NCI-H526 treated with DMSO at 0.1 percent for 48 hours (cell line): ENCODE results near the gene B3GAT2.

Experiments
- DNase-seq: peaks from one replicate; lab custom pipeline; 2025; lab: John Stamatoyannopoulos, UW

The B3GAT2 gene

GRCh38 chr6:70900047-70900446 lies 56.8 kb downstream of the B3GAT2 start:
- no peak for DNase-seq

DNA sequence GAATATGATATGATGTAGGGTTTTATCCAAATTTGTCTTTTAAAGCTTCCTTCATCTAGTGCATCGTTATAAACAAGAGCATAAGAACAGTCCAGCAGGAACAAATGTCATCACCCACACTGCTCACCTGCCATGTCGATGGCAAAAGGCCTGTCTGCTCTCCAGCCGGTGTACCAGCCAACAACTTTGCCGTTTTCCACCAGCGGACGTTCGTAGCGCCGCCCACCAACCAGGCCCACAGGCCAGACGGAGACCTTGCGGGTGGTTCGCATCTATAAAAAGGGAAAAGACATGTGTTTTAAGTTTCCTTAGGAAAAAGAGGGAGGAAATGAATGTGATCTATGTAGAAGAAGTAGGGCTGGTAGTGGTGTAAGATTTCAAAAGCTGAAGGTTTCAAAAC lies 62.9 kb downstream of the B3GAT2 start:
- DNase-seq, result no peak

DNA sequence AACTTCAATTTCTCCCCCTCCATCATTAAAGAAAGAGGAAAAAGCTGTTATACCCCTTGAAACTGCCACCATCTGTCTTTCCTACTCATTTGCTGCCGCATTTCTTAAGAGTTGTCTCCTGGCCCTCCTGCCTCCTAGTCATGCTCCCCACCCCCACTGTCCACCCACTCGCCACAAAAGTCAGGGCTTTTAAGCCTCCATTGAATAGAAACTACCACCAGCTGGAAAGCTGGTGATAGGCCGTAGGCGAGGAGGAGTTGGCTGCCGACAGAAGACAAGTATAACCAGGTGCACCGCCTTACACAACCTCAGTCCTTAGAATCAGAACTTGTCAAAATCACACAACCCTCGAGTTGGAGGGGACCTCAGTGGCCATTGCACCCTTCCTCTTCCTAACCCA lies 67.6 kb downstream of the B3GAT2 start:
- DNase-seq, result no peak

DNA sequence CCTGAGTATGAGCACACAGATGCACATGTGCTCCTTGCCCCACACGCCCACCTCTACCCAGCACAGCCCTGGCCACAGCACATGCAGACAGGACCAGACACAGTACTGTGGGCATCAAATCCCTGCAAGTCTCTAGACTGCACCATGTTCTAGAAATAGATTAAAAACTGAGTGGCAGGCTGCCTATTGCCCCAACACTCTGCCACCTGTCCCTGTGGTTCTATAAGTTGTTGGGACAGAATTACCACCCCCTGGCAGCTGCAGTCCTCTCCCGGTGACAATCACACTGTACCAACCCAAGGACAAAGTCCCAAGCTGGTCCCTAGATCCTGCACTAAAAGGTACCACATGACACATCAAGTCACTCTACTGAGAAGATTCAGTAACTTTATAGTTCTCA lies 70.2 kb downstream of the B3GAT2 start:
- DNase-seq, result no peak

DNA sequence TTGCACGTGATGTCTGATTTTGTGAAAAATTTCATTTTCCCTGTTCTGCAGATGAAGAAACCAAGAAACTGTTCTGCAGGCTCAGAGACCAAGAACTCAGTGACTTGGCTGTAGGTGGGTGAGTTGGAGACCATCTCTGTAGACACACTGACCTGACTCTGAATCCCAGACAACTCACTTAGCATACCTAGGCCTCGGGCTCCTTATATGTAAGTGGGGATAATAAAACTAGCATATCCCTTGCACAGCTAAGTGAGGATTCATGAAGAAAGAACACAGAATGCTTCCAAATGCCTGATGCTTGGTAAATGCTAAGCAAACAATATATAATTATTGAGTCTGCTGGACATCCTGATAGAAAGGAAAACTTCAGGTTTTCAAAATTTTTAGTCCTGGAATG lies 70.8 kb downstream of the B3GAT2 start:
- DNase-seq, result no peak

DNA sequence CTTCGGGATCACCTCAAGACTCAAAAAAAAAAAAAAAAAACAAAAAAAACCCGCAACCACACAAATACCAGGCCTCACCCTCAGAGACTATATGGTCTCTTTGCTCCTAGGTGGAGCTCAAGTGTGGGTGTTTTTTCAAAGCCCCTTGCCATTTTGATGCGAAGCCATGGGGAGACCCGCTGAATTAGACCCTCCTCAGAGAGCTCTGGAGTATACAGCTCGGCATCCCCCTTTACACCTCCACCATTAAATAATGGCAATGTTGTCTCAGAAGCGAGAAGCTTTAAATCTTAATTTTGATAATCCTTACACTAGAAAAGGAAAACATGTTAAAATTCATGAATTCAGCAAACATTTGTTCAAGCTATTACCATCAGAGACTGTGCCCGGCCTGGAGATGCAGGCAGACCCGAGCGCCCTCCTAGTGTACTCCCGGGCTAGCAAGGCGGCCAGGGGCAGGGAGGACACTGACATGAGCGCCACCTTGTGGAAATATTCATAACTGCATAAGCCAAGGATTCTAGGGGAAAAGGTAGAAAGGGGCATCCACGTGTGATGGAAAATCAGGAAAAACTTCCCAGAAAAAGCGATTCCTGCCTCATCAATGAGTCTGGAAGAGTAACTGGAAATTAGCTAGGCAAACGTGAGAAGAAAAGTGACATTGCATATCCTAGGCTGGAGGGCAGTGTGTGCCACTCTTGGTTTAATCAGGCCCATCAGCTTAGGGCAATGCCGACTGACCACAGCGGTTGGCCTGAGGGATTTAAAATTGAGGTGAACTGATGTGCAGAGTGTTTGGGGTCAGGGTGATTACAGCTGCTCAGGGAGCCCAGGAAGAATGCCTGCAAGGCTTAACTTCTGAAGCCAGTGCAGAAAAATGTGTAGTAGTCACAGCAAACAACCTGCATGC lies 72.5 kb downstream of the B3GAT2 start:
- DNase-seq, result peak; percentile 23

GRCh38 chr6:70879496-70879895 lies 77.4 kb downstream of the B3GAT2 start:
- no peak for DNase-seq

- DNase-seq, result no peak
These were observed 82.5 kb downstream of the B3GAT2 start for GRCh38 chr6:70874181-70874913.

GRCh38 chr6:70872469-70872868 lies 84.4 kb downstream of the B3GAT2 start:
- no peak for DNase-seq

DNA sequence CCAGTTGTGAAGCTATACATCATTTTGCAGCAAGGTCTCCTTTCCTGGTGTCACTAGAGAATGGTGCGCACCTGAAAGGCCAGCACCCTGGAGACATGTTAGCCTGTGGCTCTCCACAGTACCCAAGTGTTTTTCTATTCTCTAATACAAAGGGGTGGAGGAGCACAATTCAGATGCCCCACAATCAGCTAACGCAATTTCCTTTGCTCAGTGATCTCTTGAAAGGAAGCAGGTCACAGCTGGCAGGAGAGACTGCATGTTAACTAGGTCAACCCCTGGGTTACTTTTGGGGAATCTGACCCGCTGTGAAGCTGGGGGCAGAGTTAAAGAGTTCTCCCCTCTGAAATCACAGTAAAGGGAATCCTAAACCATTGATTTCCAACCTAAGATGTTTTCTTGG lies 92.5 kb downstream of the B3GAT2 start:
- DNase-seq, result no peak

GRCh38 chr6:70863343-70863742 lies 93.5 kb downstream of the B3GAT2 start:
- DNase-seq, result no peak

DNA sequence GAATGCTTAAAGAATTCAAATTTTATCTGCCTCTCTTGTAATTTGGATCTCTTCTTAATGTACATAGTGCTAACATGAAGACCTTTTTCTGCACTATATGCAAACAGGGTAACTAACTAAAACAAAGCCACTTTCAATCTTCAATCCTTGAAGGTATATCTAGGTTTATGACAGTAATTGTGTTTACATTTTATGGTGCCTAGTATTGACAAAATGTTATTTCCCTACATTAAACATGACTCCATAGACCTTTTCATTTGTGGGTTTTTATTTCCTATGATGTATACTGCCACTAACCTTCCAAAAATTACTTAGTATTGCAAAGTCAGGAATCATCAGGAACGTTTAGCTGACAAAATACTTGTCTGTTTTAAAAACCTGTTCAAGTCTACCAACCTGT lies 95.9 kb downstream of the B3GAT2 start:
- peak; percentile 12 for DNase-seq

- DNase-seq, result no peak
These were observed 96.8 kb downstream of the B3GAT2 start for GRCh38 chr6:70860045-70860444.

GRCh38 chr6:70857387-70858077 lies 99.3 kb downstream of the B3GAT2 start:
- DNase-seq, result no peak

DNA sequence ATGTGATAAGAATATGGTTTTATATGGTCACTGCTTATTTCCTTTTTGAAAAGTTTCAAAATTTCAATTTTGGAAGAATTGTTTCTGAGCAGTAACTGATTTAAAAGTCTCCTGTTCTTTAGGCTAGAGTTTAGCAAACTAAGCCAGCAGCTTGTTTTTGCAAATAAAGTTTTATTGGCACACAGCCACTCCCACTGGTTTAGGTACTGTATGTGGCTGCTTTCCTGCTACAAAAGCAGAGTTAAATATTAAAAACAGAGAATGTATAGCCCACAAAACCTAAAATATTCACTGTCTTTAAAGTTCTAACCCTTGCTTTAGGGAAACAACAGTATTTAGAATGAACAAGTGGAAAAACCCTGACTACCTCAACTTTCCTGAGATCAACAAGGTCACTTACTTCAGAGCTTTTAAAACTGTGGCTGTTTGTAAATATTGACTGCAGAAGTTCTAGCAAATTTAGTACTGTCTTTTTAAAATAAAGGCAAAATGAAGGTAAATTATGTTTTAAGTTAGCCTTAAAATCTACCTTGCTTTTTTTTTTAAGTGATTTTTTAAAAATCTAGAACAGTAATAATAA lies 104.1 kb downstream of the B3GAT2 start:
- DNase-seq, result no peak

DNA sequence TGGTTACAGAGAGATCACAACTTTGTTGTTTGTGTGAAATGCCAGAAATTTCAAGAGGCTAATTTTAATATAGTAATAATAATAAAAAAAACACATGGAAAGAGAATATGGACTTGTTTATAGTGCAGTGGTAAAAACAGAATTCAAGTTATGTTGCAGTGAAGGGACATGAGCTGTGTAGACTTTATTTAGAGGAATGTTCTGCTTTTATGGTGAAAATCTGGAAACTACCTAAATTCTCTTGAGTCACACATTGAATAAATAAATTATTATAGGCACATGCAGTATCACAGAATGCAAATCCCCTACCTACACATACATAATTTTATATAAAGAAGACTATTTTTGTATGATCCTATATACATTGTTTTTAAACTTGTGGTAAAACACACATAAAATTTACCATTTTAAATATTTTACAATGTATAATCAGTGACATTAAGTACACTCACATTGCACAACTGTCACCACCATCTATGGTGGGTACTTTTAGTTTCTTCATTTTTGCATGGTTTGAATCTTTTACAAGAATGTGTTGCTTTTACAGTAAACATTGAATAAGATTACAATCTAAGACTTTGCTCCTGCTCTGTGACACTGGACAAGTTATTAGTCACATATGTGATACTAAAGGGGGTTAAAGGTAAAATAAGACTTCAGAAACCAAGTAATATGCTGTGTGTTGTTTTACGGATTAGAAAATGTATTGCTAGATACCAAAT lies 107.4 kb downstream of the B3GAT2 start:
- no peak for DNase-seq

DNA sequence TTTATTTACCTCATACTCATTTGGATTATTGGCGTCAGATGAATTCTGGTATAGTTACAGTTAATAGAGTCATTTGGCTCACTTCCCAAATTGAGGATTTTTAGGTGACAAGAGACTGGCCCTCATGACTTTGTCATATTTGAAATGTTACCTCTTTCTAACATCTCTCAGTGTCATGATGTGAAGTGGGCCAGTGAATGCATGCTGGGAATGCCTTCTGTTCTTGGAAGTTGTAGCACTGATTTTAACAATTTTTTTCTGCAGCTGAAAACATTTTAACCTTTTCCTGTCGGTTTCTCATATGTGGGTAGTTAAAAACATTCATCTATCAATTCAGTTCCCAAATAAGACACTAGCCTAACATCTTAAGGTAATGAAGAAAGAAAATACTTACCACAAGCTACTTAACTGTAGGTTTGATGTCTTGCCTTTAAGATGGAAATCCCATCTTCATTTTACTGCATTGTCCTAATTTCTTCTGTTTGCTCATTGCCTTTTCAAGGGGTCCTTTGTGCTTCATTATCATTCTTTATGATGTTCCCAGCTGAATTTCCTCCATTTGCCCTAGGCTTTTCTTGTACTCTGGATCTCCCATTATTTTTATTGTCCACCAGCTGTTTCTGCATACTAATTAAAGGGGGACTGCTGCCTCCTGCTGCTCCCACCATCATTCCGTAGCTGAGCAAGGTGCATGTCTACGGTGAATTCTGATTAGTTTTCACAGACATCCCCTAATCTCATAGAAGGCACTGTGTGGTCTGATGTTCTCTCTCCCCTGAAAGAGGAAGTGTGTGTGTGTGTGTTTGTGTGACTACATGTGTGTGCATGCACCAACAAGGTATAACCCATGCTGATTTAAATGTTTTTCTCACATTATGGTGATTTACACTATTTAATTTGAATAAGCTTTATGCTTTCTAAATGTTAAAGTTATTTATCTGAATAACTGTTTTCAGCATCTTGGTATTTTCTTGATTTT lies 109.5 kb downstream of the B3GAT2 start:
- no peak for DNase-seq

DNA sequence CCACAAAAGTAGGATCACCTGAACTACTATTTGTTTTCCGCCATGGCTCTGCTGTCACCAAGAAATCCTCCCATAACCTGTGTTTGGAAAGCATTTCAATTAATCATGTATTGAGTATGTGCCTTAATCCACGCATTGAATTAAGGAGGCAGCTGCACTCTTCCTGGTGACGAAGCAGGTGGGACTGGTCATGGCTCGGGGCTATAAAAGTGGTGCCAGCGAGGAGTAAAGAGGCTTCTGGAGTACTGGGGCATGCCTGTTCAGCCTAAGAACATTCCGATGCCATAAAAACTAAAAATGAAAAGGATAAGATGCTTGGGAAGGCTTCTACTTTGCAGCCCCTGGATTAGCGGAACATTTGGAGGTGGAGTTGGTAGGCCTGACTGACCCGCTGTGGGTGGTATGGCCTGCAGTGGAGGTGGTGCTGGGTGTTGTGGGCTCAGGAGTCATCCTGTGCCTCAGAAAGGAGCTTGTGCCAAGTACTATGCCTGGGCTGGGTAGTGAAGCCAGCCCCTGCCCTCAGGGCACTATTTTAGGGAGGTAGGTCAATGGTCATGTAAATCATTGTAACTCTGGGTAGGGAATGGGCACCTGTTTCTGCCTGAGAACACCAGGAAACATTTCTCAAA lies 110.5 kb downstream of the B3GAT2 start:
- no peak for DNase-seq

GRCh38 chr6:70844301-70844700 lies 112.6 kb downstream of the B3GAT2 start:
- no peak for DNase-seq

- no peak for DNase-seq
These were observed 113.4 kb downstream of the B3GAT2 start for GRCh38 chr6:70843328-70843918.
